Measurements from ENCODE around the gene EXOC6. TPM values are rescaled to one million over a fixed set of nuclear protein-coding genes. Genes with fewer than 3 reads are reported as not detected.

The EXOC6 gene
- total RNA-seq, 4 donors from 2014 or later, result 14.1 to 34.9 (median 16.2) TPM

DNA sequence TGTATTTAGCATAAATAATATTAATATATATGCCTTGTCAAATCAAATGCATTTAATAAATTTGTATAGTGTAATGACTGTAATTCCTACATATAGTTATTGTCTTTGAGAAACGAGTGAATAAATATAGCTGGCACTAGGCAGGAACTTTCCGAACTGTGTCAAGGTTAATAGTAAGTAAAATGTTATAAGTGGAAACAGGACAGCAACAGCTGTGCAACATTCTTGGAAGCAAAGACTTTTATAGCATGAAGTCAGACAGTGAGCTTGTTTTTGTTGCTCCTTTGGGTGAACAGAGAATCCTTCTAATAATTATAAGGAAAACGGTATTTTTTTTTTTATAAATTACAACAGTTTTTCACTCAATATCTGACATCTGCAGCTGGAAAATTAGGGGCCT is 14.0 kb upstream of the EXOC6 start:
- peak; percentile 19 for DNase-seq (ENCODE audit: extremely low spot score)
- 65% methylated on average over 3 of the region's 3 CpGs for WGBS
- TF ChIP-seq POLR2AphosphoS5 (IDR thresholded peaks at IDR 0.05) (no peak), CTCF (IDR thresholded peaks at IDR 0.05) (no peak), POLR2A (IDR thresholded peaks at IDR 0.05; ENCODE audit: low read depth) (no peak), EP300 (IDR thresholded peaks at IDR 0.05) (no peak)

DNA sequence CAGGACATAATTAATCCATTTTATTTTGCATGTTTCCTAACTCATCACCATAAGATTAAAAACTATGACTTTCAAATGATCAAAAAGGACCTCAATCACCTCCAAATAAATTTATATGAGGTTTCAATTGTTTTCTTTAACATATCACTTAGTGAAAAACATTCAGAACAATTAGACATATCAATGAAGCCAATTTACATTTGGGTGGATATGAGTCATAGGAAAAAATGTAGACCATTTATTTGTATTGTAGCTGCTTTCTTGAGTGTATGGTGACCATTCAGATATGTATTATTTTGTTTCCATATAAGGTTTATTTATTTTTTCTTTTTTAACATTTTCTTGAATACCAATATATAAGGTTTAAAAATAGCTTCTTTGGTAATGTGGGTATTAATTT is 13.3 kb upstream of the EXOC6 start:
- no peak overlapping the region for H3K4me3 ChIP-seq
- no peak for TF ChIP-seq POLR2A (IDR thresholded peaks at IDR 0.05; ENCODE audit: low read depth)
- no peak for TF ChIP-seq POLR2AphosphoS5 (IDR thresholded peaks at IDR 0.05)
- TF ChIP-seq CTCF (IDR thresholded peaks at IDR 0.05), result no peak
- TF ChIP-seq EP300 (IDR thresholded peaks at IDR 0.05), result no peak
- H3K9me3 ChIP-seq, result no peaks in the 10 kb centered on the region
- peaks cover 0 to 8% (median 0%) of the 10 kb centered on the region in 4 donors for H3K4me1 ChIP-seq
- no peaks in the 10 kb centered on the region for H3K36me3 ChIP-seq
- intact Hi-C loops (cut with DNase I), result no loop called here
- no peaks in the 10 kb centered on the region for H3K27me3 ChIP-seq
- H3K27ac ChIP-seq (replicated peaks in 1 of 4), result no peak overlapping the region
- DNase-seq (ENCODE audit: extremely low spot score), result no peak

More for the DNA sequence above, 14.0 kb upstream of the EXOC6 start:
- H3K27ac ChIP-seq (replicated peaks in 1 of 4), result no peak overlapping the region
- H3K4me1 ChIP-seq, result peaks cover 0 to 5% (median 0%) of the 10 kb centered on the region in 4 donors
- H3K27me3 ChIP-seq, result no peaks in the 10 kb centered on the region
- H3K9me3 ChIP-seq, result no peaks in the 10 kb centered on the region
- intact Hi-C loops (cut with DNase I), result no loop called here
- no peaks in the 10 kb centered on the region for H3K36me3 ChIP-seq
- H3K4me3 ChIP-seq, result no peak overlapping the region

DNA sequence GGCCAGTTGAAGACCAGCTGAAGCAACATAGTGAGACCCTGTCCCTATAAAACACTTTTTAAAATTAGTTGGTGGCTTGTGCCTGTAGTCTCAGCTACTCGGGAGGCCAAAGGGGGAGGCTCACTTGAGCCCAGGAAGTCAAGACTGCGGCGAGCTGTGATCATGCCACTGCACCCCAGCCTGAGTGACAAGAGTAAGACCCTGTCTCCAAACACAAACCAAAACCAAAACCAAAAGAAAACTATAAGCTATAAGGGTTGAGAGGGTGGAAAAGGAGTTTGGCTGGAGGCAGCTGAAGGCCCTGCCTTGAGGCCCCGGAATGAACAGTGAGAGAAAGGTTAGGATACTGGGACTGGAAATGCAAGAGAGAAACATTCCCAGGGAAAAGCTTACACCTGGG is 10.9 kb upstream of the EXOC6 start:
- Histone ChIP-seq H3K4me1 (peaks cover 0 to 8% (median 0%) of the 10 kb centered on the region in 4 donors), H3K9me3 (no peaks in the 10 kb centered on the region), H3K27ac (replicated peaks in 1 of 4) (no peak overlapping the region), H3K27me3 (no peaks in the 10 kb centered on the region), H3K36me3 (no peaks in the 10 kb centered on the region), H3K4me3 (no peak overlapping the region)
- intact Hi-C loops (cut with DNase I), result no loop called here
- TF ChIP-seq EP300 (IDR thresholded peaks at IDR 0.05) (no peak), CTCF (IDR thresholded peaks at IDR 0.05) (no peak), POLR2A (IDR thresholded peaks at IDR 0.05; ENCODE audit: low read depth) (no peak), POLR2AphosphoS5 (IDR thresholded peaks at IDR 0.05) (no peak)
- 72% methylated on average over 4 of the region's 4 CpGs for WGBS
- peak; percentile 31 for DNase-seq (ENCODE audit: extremely low spot score)

- peaks cover 0 to 9% (median 4%) of the 10 kb centered on the region in 4 donors for H3K4me1 ChIP-seq
- WGBS, result 57% methylated on average over 10 of the region's 10 CpGs
- no peak for DNase-seq (ENCODE audit: extremely low spot score)
- no peak overlapping the region for H3K4me3 ChIP-seq
- intact Hi-C loops (cut with DNase I), result loop anchor here (10.0 kb wide), 1 partner anchor 145 kb away; no protein-coding TSS in a partner anchor
- TF ChIP-seq POLR2AphosphoS5 (IDR thresholded peaks at IDR 0.05), result no peak
- peak in 1 of 3 experiments; percentile 4 for TF ChIP-seq CTCF (IDR thresholded peaks at IDR 0.05)
- peak overlapping the region in 2 of 4 donors; percentile 27 to 34 for H3K27ac ChIP-seq (replicated peaks in 1 of 4)
- no peaks in the 10 kb centered on the region for H3K27me3 ChIP-seq
- H3K36me3 ChIP-seq, result no peaks in the 10 kb centered on the region
- H3K9me3 ChIP-seq, result no peaks in the 10 kb centered on the region
These were observed 8.9 kb upstream of the EXOC6 start for GRCh38 chr10:92839191-92840085.
